ENCODE measurements around the gene HIVEP2.

HIVEP2 gene

GRCh38 chr6:142773324-142773723 is 171.7 kb downstream of the HIVEP2 start:
- DNase-seq (ENCODE audit: extremely low read depth, low read depth): no peak
- H3K4me3 ChIP-seq (replicated peaks; ENCODE audit: low read depth, low read length): no peak overlapping the region
- TF ChIP-seq CTCF (IDR thresholded peaks at IDR 0.05; ENCODE audit: low read depth, low read length, missing control alignments): no peak

GRCh38 chr6:142771162-142771561 is 173.8 kb downstream of the HIVEP2 start:
- no peak for TF ChIP-seq CTCF (IDR thresholded peaks at IDR 0.05; ENCODE audit: low read depth, low read length, missing control alignments)
- no peak overlapping the region for H3K4me3 ChIP-seq (replicated peaks; ENCODE audit: low read depth, low read length)
- no peak for DNase-seq (ENCODE audit: extremely low read depth, low read depth)

- no peak for DNase-seq (ENCODE audit: extremely low read depth, low read depth)
- no peak overlapping the region for H3K4me3 ChIP-seq (replicated peaks; ENCODE audit: low read depth, low read length)
- TF ChIP-seq CTCF (IDR thresholded peaks at IDR 0.05; ENCODE audit: low read depth, low read length, missing control alignments): no peak
These were observed 179.7 kb downstream of the HIVEP2 start for GRCh38 chr6:142765306-142765705.

- H3K4me3 ChIP-seq (replicated peaks; ENCODE audit: low read depth, low read length): no peak overlapping the region
- TF ChIP-seq CTCF (IDR thresholded peaks at IDR 0.05; ENCODE audit: low read depth, low read length, missing control alignments): no peak
- DNase-seq (ENCODE audit: extremely low read depth, low read depth): no peak
These were observed 180.7 kb downstream of the HIVEP2 start for GRCh38 chr6:142764311-142764710.

- no peak for TF ChIP-seq CTCF (IDR thresholded peaks at IDR 0.05; ENCODE audit: low read depth, low read length, missing control alignments)
- DNase-seq (ENCODE audit: extremely low read depth, low read depth): no peak
- no peak overlapping the region for H3K4me3 ChIP-seq (replicated peaks; ENCODE audit: low read depth, low read length)
These were observed 181.8 kb downstream of the HIVEP2 start for GRCh38 chr6:142763205-142763604.

- no peak overlapping the region for H3K4me3 ChIP-seq (replicated peaks; ENCODE audit: low read depth, low read length)
- TF ChIP-seq CTCF (IDR thresholded peaks at IDR 0.05; ENCODE audit: low read depth, low read length, missing control alignments): no peak
- no peak for DNase-seq (ENCODE audit: extremely low read depth, low read depth)
These were observed 183.2 kb downstream of the HIVEP2 start for GRCh38 chr6:142761756-142762155.

- no peak overlapping the region for H3K4me3 ChIP-seq (replicated peaks; ENCODE audit: low read depth, low read length)
- no peak for DNase-seq (ENCODE audit: extremely low read depth, low read depth)
- TF ChIP-seq CTCF (IDR thresholded peaks at IDR 0.05; ENCODE audit: low read depth, low read length, missing control alignments): no peak
These were observed 184.8 kb downstream of the HIVEP2 start for GRCh38 chr6:142760152-142760551.

All from HFF-Myc (cell line).